Uterus (tissue), 4 donors: ENCODE measurements around the gene TAPT1. TPM values are rescaled to one million over a fixed set of nuclear protein-coding genes. Genes with fewer than 3 reads are reported as not detected.

Experiments
- DNase-seq, 2 donors: peaks; one replicate each; pipeline ENCODE4 v3.0.0-alpha.2; 2019 to 2020
- H3K27ac ChIP-seq, 2 donors: fragments of 200-600 bp; sonication (generic); 1 replicate in 1 of 2; 2 replicates in 1 of 2; pipeline ENCODE4 v1.5.1; 2016 to 2018
- H3K27me3 ChIP-seq, 2 donors: fragments of 200-600 bp; sonication (generic); one replicate each; pipeline ENCODE4 v1.5.1; 2018 to 2019; ENCODE audit warnings: control low read depth in 1 of 2
- H3K36me3 ChIP-seq, 2 donors: fragments of 200-600 bp; sonication (generic); one replicate each; pipeline ENCODE4 v1.5.1; 2019; ENCODE audit warnings: control low read depth in 1 of 2
- H3K4me1 ChIP-seq, 2 donors: fragments of 200-600 bp; sonication (generic); one replicate each; pipeline ENCODE4 v1.5.1; 2018 to 2019; ENCODE audit warnings: control low read depth in 1 of 2
- H3K4me3 ChIP-seq, 2 donors: fragments of 200-600 bp; sonication (generic); 1 replicate in 1 of 2; 2 replicates in 1 of 2; pipeline ENCODE4 v1.5.1; 2018 to 2019; ENCODE audit warnings: mild to moderate bottlenecking in 1 of 2
- H3K9me3 ChIP-seq, 2 donors: fragments of 200-600 bp; sonication (generic); one replicate each; pipeline ENCODE4 v1.5.1; 2019; ENCODE audit warnings: control low read depth in 1 of 2
- POLR2A ChIP-seq, 2 donors: fragments of 450-650 bp; IDR thresholded peaks; one replicate each; pipeline ENCODE4 v1.6.1; 2016; ENCODE audit warnings: antibody characterized with exemption in 2 of 2, mild to moderate bottlenecking in 1 of 2, moderate library complexity in 1 of 2
- intact Hi-C: fragments of 100-400 bp; cut with DNase I; formaldehyde crosslinking; loops from one replicate; pipeline ENCODE4 v1.15.1; 2023; ENCODE audit warnings: low total_unique reads
- total RNA-seq, 4 donors: library from RNA; depleted of rRNA in 3 of 4; stranded (reverse); fragments of >200 nt in 3 of 4; gene quantifications; one replicate each; pipeline versions ENCODE4 v1.1.0 to v1.2.4, GENCODE V29; 2014 to 2023
- TF ChIP-seq, protein P1 (sequence below), 4 experiments: fragments of 200-600 bp in 2 of 4; fragments of 450-650 bp in 2 of 4; sonication (generic) in 2 of 4; IDR thresholded peaks; one replicate each; pipeline ENCODE4 v1.5.1; 2016 to 2019; ENCODE audit warnings: antibody characterized with exemption in 4 of 4, mild to moderate bottlenecking in 2 of 4, moderate library complexity in 1 of 4
- donor health status: DM: yes; HTN: yes; CAD: no.

TAPT1 gene
- total RNA-seq, 4 donors from 2014 or later = 28.2 to 68.5 (median 63.5) TPM

DNA sequence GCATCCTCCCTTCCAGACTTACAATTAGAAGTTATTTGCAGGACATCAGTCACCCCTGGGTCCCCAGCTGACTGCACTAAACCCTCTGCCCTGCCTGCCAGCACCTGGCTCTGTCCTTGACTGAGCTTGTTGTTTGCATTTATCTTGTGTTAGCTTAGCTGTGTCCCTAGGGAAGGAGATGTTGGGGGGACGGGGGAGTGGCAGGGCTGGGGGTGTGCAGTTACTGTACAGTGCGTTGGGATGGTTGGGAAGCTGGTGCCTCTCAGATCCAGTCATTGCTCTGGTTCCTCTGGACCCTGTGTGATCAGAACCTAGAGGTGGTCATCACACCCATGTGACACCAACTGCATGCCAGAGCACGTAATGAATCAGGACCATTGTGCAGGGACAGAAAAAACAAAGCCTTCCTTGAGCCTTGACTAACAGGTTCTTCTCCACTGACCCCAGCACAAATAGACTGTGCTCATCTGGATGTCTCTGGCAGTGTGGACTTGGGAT is 109.7 kb downstream of the TAPT1 start:
- DNase-seq = no peak
- intact Hi-C loops = no loop called here
- Histone ChIP-seq H3K4me1 (no peaks in the 10 kb centered on the region), H3K27ac (no peak overlapping the region), H3K27me3 (no peaks in the 10 kb centered on the region), H3K36me3 (no peaks in the 10 kb centered on the region), H3K9me3 (no peaks in the 10 kb centered on the region), H3K4me3 (no peak overlapping the region)
- no peak for TF ChIP-seq POLR2A (IDR thresholded peaks at IDR 0.05)
- TF ChIP-seq, protein P1, sequence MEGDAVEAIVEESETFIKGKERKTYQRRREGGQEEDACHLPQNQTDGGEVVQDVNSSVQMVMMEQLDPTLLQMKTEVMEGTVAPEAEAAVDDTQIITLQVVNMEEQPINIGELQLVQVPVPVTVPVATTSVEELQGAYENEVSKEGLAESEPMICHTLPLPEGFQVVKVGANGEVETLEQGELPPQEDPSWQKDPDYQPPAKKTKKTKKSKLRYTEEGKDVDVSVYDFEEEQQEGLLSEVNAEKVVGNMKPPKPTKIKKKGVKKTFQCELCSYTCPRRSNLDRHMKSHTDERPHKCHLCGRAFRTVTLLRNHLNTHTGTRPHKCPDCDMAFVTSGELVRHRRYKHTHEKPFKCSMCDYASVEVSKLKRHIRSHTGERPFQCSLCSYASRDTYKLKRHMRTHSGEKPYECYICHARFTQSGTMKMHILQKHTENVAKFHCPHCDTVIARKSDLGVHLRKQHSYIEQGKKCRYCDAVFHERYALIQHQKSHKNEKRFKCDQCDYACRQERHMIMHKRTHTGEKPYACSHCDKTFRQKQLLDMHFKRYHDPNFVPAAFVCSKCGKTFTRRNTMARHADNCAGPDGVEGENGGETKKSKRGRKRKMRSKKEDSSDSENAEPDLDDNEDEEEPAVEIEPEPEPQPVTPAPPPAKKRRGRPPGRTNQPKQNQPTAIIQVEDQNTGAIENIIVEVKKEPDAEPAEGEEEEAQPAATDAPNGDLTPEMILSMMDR (IDR thresholded peaks at IDR 0.05) = no peak

DNA sequence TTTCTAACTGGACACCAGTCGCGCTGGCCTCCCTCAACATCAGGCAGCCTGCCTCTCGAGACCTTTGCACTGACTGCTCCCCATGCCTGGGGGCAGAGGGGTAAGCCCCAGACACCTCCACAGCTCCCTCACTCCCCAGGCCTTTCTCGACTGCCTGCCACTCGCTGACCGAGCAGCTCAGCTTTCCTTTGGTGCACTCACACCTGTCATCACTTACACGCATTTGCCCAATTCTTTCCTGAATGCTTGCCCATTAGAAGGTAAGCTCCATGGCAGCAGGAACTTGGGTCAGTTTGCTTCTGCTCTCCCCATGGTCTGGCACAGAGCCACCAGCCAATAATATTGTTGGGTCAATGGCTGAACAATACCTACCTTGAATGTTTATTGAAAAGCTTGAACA is 110.3 kb downstream of the TAPT1 start:
- H3K4me3 ChIP-seq = no peak overlapping the region
- H3K4me1 ChIP-seq = no peaks in the 10 kb centered on the region
- no peaks in the 10 kb centered on the region for H3K36me3 ChIP-seq
- TF ChIP-seq POLR2A (IDR thresholded peaks at IDR 0.05) = no peak
- TF ChIP-seq, protein P1 (IDR thresholded peaks at IDR 0.05) = no peak
- intact Hi-C loops = no loop called here
- DNase-seq = no peak
- H3K27ac ChIP-seq = no peak overlapping the region
- no peaks in the 10 kb centered on the region for H3K9me3 ChIP-seq
- no peaks in the 10 kb centered on the region for H3K27me3 ChIP-seq

DNA sequence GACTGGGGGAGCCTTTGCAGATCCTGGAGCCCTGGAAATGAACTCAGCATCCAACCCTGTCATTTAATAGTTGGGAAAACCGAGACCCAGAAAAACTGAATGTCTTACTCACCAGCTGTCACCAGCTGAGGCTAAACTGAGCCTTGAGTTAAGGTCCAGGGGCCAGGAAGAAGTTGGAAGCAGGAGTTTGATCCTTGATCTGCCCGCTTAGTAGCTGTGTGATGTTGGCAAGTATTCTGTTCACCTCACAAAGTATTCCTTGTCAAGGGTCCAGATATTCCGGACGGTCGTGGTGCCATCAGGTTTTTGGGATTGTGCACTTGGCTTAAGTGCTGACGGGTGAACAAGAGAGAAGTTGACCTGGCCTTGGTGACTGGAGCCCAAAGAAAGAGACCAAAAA is 111.7 kb downstream of the TAPT1 start:
- Histone ChIP-seq H3K27me3 (no peaks in the 10 kb centered on the region), H3K4me3 (no peak overlapping the region), H3K9me3 (no peaks in the 10 kb centered on the region), H3K36me3 (no peaks in the 10 kb centered on the region), H3K27ac (no peak overlapping the region), H3K4me1 (no peaks in the 10 kb centered on the region)
- DNase-seq = no peak
- intact Hi-C loops = no loop called here
- TF ChIP-seq, protein P1 (IDR thresholded peaks at IDR 0.05) = no peak
- TF ChIP-seq POLR2A (IDR thresholded peaks at IDR 0.05) = no peak

DNA sequence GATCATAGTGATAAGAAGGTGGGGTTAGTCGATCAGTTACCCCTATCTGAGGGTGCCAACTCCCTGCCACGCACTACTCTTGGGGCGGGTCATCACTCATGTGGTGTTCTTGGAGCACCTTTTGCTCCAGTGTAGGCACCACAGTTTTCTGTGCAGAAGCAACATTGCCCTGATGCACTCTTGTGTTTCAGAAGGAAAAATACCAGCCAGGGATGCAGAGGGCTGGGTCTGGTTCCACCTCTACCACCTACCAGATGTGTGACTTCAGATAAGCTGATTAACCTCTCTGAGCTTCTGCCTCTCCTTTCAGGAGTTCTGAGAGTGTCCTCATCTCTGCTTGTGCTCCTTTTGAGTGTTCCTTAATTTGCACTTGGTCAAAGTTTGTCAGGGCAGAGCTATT is 112.5 kb downstream of the TAPT1 start:
- intact Hi-C loops = no loop called here
- Histone ChIP-seq H3K9me3 (no peaks in the 10 kb centered on the region), H3K4me1 (no peaks in the 10 kb centered on the region), H3K36me3 (no peaks in the 10 kb centered on the region), H3K4me3 (no peak overlapping the region), H3K27me3 (no peaks in the 10 kb centered on the region), H3K27ac (no peak overlapping the region)
- DNase-seq = no peak
- TF ChIP-seq, protein P1 (IDR thresholded peaks at IDR 0.05) = no peak
- no peak for TF ChIP-seq POLR2A (IDR thresholded peaks at IDR 0.05)

DNA sequence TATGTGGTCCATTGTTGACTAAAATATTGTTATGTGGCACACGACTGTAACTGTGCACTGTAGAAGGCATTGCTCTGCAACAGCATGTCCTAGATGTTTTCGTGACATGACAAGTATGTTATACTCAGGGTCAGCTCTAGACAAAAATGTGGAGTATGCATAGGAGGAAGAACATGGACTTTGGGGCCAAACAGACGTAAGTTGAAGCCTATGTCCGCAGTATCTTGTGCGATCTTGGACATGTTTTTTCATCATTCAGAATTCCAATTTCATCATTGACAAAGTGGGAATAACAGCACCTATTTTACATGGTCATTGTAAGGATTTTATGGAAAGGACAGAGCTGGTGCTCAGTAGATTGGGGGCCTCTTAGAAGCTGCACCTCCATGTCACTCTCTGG is 114.7 kb downstream of the TAPT1 start:
- DNase-seq = no peak
- Histone ChIP-seq H3K36me3 (no peaks in the 10 kb centered on the region), H3K4me3 (no peak overlapping the region), H3K27me3 (no peaks in the 10 kb centered on the region), H3K27ac (no peak overlapping the region), H3K9me3 (no peaks in the 10 kb centered on the region), H3K4me1 (no peaks in the 10 kb centered on the region)
- intact Hi-C loops = no loop called here
- no peak for TF ChIP-seq POLR2A (IDR thresholded peaks at IDR 0.05)
- TF ChIP-seq, protein P1 (IDR thresholded peaks at IDR 0.05) = no peak
